A549 treated with Mapracorat at 1 μM for 4 hours (cell line): ENCODE measurements around the gene TNNT3. TPM values are rescaled to one million over a fixed set of nuclear protein-coding genes. Genes with fewer than 3 reads are reported as not detected.

Source experiments
- total RNA-seq: library from RNA; stranded (reverse); fragments of 200-300 nt; extraction: Qiagen RNA extraction; gene quantifications from 5 replicates; pipeline ENCODE4 v1.2.3, GENCODE V29; 2022

The TNNT3 gene
- total RNA-seq, result 0.24 TPM in 1 of 5 replicates, not detected in the others

DNA sequence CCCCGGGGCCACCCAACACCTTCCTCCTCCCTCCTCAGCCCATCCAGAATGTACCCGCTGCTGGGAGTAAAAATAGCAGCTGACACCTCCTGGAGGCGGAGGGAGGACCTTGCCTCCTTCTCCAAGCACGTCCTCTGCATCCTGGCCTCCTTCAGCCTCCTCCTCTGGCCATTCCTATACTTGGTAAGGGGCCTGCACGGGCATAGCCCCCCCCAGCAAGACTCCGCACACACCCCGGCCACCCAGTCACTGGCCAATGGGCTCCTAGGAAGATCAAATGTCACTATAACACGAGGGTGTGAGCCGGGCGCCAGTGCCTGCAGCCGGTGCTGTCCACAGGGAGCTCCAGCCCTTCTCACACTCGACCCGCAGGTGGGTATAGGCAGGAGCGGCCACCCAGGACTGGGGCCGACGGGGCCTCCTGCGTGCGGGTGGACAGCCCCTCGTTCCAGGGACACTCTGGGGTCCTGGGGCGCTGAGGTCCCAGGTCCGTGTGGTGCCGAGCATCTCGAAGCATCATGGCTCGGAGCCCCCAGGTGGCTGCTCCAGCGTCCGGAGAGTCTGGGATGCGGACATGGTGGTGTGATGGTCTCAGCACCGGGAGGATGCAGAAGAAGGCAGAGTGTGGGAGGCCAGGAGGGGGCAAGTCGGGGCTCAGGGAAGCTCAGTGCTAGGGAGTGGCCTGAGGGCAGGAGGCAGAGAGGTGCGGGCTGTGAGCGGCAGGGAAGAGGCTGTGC is at the start of gene TNNT3:
TSS of gene TNNT3 (plus strand) at position 313 of the 737 bp plus-strand sequence. CDS start 3,172 bp downstream, outside the sequence.

DNA sequence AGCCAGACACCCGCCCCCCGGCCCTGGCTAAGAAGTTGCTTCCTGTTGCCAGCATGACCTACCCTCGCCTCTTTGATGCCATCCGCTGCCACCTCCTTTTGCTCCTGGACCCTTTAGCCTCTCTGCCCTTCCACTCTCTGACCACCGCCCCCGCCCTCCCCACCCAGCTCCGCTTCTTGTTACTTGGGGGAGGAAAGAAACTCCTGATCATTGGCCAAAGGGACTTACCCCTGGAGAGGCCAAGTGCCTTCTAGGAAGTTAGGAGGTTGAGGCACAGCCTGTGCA is 27.7 kb upstream of the TNNT3 start, which contains the start of gene PRR33:
TSS of gene PRR33 (minus strand) at position 65 of the 285 bp plus-strand sequence. CDS start 1,311 bp downstream, outside the sequence.

DNA sequence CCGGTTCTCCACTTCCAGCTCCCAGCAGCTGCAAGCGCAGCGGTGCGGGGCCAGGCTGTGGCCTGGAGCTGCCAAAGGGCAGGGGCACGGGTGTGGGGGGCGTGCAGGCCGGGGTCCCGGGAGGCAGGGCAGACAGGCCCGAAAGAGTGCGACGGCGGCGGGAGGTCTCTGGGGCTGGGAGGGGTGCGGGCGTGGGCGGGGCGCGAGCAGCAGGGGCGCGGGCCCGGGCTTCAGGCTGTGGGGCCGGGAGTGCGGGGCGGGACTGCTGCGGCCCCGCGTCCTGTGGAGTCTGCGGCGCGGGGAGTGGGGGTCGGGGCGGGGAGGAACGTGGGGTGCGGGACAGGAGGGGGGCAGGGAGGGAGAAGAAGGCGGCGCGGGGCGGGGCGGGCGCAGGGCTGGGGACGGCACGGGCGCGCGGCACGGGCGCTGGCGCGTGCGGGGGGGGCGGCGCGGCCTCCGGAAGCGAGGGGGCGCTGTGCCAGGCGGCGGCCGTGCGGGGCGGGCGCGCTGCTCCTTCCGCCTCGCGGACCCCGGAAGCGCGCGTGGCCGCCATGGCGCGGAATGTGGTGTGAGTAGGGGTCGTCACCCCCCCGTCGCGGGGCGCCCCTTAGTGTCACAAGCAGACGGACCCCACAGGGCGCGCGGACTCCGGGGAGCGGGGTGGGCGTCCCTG is 27.4 kb downstream of the TNNT3 start, which contains the start of gene MRPL23:
TSS of gene MRPL23 (plus strand) at position 521 of the 673 bp plus-strand sequence. CDS start at position 552, 31 bp downstream.

Other genes starting within 250 kb of the TNNT3 start
- not detected in 5 replicates for gene KRTAP5-6, start 222.5 kb upstream of the TNNT3 start, total RNA-seq
- gene IFITM10, start 169.1 kb upstream of the TNNT3 start, total RNA-seq, result 1.0 to 2.1 TPM (median 1.3 TPM) in 5 replicates
- 349 to 542 TPM (median 490 TPM) in 5 replicates for gene CTSD, start 155.8 kb upstream of the TNNT3 start, total RNA-seq
- 0.12 to 0.49 TPM (median 0.26 TPM) in 5 replicates for gene SYT8, start 84.7 kb upstream of the TNNT3 start, total RNA-seq
- 0.23 TPM in 1 of 5 replicates, not detected in the others for gene TNNI2, start 80.7 kb upstream of the TNNT3 start, total RNA-seq
- 1.2 to 1.6 TPM (median 1.4 TPM) in 5 replicates for gene LSP1, start 66.6 kb upstream of the TNNT3 start, total RNA-seq
- not detected in 5 replicates for gene PRR33, start 27.8 kb upstream of the TNNT3 start, total RNA-seq
- gene MRPL23, start 27.6 kb downstream of the TNNT3 start, total RNA-seq, result 142 to 159 TPM (median 154 TPM) in 5 replicates
- gene H19, start 78.1 kb downstream of the TNNT3 start, total RNA-seq, result 8.2 to 16.8 TPM (median 14.6 TPM) in 5 replicates
- 2.0 to 2.5 TPM (median 2.3 TPM) in 5 replicates for gene IGF2, start 219.7 kb downstream of the TNNT3 start, total RNA-seq
- gene INS, start 241.5 kb downstream of the TNNT3 start, total RNA-seq, result not detected in 5 replicates